ENCODE data around the gene WWC2. TPM values are rescaled to one million over a fixed set of nuclear protein-coding genes. Genes with fewer than 3 reads are reported as not detected.

The WWC2 gene
- total RNA-seq, 1 experiment from 2014 or later: 126 TPM

GRCh38 chr4:183158062-183158461 is 59.0 kb downstream of the WWC2 start (continued):
- no peak for TF ChIP-seq AFF4 (CRISPR knock-in tag; IDR thresholded peaks at IDR 0.05; ENCODE audit: borderline replicate concordance)
- TF ChIP-seq NFE2L1 (CRISPR knock-in tag; IDR thresholded peaks at IDR 0.05): no peak

GRCh38 chr4:183161630-183162029 is 62.6 kb downstream of the WWC2 start:
- Mint-ChIP-seq H3K27ac (peak overlapping the region; percentile 9; the same call in 1 of the 2 replicates), H3K9me3 (no peaks in the 10 kb centered on the region), H3K27me3 (ENCODE audit: low read depth) (no peaks in the 10 kb centered on the region), H3K4me1 (peaks cover 68% of the 10 kb centered on the region), H3K4me3 (no peak overlapping the region), H3K36me3 (no peaks in the 10 kb centered on the region)
- ATAC-seq (no peak), DNase-seq (ENCODE audit: low spot score) (no peak)
- ChIA-PET CTCF (no interaction called here), POLR2A (no interaction called here)
- TF ChIP-seq NFYB (CRISPR knock-in tag; conservative IDR thresholded peaks at IDR 0.05; ENCODE audit: low read depth) (no peak), CDX4 (CRISPR knock-in tag; IDR thresholded peaks at IDR 0.05; ENCODE audit: borderline replicate concordance) (no peak), KAT7 (CRISPR knock-in tag; IDR thresholded peaks at IDR 0.05; ENCODE audit: borderline replicate concordance) (no peak), RORB (CRISPR knock-in tag; IDR thresholded peaks at IDR 0.05) (no peak), NR2C2 (CRISPR knock-in tag; IDR thresholded peaks at IDR 0.05) (no peak), RELA (CRISPR knock-in tag; IDR thresholded peaks at IDR 0.05; ENCODE audit: borderline replicate concordance) (no peak), JAZF1 (CRISPR knock-in tag; IDR thresholded peaks at IDR 0.05) (no peak), ELF4 (CRISPR knock-in tag; IDR thresholded peaks at IDR 0.05; ENCODE audit: low read depth) (no peak), ZNF317 (CRISPR knock-in tag; IDR thresholded peaks at IDR 0.05; ENCODE audit: borderline replicate concordance, low read depth) (no peak), GABPB1 (CRISPR knock-in tag; IDR thresholded peaks at IDR 0.05) (no peak), SP1 (CRISPR knock-in tag; conservative IDR thresholded peaks at IDR 0.05) (no peak), ZNF121 (CRISPR knock-in tag; IDR thresholded peaks at IDR 0.05) (no peak), PREB (CRISPR knock-in tag; IDR thresholded peaks at IDR 0.05; ENCODE audit: borderline replicate concordance) (no peak), MXD4 (CRISPR knock-in tag; IDR thresholded peaks at IDR 0.05; ENCODE audit: borderline replicate concordance) (no peak)

- ChIA-PET CTCF (interaction anchor here (1.4 kb wide), 1 partner anchor 93 kb away, joined by 4 read pairs; no protein-coding TSS in a partner anchor), POLR2A (interaction anchor here (0.6 kb wide), 2 partner anchors 39 to 53 kb away, joined by 4 read pairs; no protein-coding TSS in a partner anchor)
- no peak for DNase-seq (ENCODE audit: low spot score)
- ATAC-seq: no peak; the same call in 1 of the 2 replicates
- Mint-ChIP-seq H3K27ac (peak overlapping the region; percentile 26), H3K9me3 (peaks cover 4% of the 10 kb centered on the region), H3K36me3 (no peaks in the 10 kb centered on the region), H3K4me1 (peaks cover 57% of the 10 kb centered on the region), H3K4me3 (no peak overlapping the region), H3K27me3 (ENCODE audit: low read depth) (no peaks in the 10 kb centered on the region)
- no peak for TF ChIP-seq ZNF396 (CRISPR knock-in tag; IDR thresholded peaks at IDR 0.05; ENCODE audit: borderline replicate concordance)
- no peak for TF ChIP-seq ZNF232 (CRISPR knock-in tag; IDR thresholded peaks at IDR 0.05)
- no peak for TF ChIP-seq AFF4 (CRISPR knock-in tag; IDR thresholded peaks at IDR 0.05; ENCODE audit: borderline replicate concordance)
- no peak for TF ChIP-seq GABPB1 (CRISPR knock-in tag; IDR thresholded peaks at IDR 0.05)
- no peak for TF ChIP-seq AR (CRISPR knock-in tag; IDR thresholded peaks at IDR 0.05)
These were observed 64.1 kb downstream of the WWC2 start for GRCh38 chr4:183163135-183163534.
